ENCODE measurements around the gene C9.

GRCh38 chr5:39384271-39384670 is 20.0 kb upstream of the C9 start:
- no peak for TF ChIP-seq CTCF (IDR thresholded peaks at IDR 0.05)
- TF ChIP-seq POLR2A (IDR thresholded peaks at IDR 0.05): no peak
